BJ (cell line): ENCODE measurements around the gene RASGRP2. TPM values are rescaled to one million over a fixed set of nuclear protein-coding genes. Genes with fewer than 3 reads are reported as not detected.

Source experiments
- CTCF ChIA-PET: fragments of 350-600 bp; formaldehyde crosslinking; extraction: SDS; loops from one replicate; lab custom pipeline; 2021; ENCODE audit warnings: antibody characterized with exemption, inconsistent platforms; lab: Yijun Ruan, JAX
- POLR2A ChIA-PET: fragments of 300-600 bp; sonication (Branson Sonifier 250); formaldehyde crosslinking; extraction: SDS; loops from one replicate; lab custom pipeline; 2021; ENCODE audit warnings: antibody characterized with exemption; lab: Charles Lee
- DNase-seq: peaks from one replicate; pipeline ENCODE4 v3.0.0-alpha.2; 2011; ENCODE audit warnings: low read depth
- H3K27me3 ChIP-seq: 2 replicates; pipeline ENCODE4 v1.6.0; 2011; ENCODE audit warnings: low read length; ENCODE audit not compliant: control insufficient read depth, insufficient read depth
- H3K36me3 ChIP-seq: 2 replicates; pipeline ENCODE4 v1.5.1; 2011; ENCODE audit warnings: low read length; ENCODE audit not compliant: control insufficient read depth, insufficient read depth
- H3K4me3 ChIP-seq: 2 replicates; pipeline ENCODE4 v1.5.1; 2011; ENCODE audit warnings: low read depth, mild to moderate bottlenecking, control low read depth, low read length
- polyA plus RNA-seq: library from polyadenylated mRNA; depleted of rRNA; stranded (reverse); fragments of >200 nt; gene quantifications from 2 replicates; pipeline ENCODE4 v1.2.3, GENCODE V29; 2011
- TF ChIP-seq, protein P1 (sequence below): IDR thresholded peaks from 2 replicates; pipeline ENCODE4 v1.5.1; 2011; ENCODE audit warnings: low read depth, mild to moderate bottlenecking, control low read depth, inconsistent platforms, low read length, moderate library complexity; ENCODE audit not compliant: insufficient read depth

The RASGRP2 gene
- polyA plus RNA-seq, 1 experiment = 5.3 TPM

DNA sequence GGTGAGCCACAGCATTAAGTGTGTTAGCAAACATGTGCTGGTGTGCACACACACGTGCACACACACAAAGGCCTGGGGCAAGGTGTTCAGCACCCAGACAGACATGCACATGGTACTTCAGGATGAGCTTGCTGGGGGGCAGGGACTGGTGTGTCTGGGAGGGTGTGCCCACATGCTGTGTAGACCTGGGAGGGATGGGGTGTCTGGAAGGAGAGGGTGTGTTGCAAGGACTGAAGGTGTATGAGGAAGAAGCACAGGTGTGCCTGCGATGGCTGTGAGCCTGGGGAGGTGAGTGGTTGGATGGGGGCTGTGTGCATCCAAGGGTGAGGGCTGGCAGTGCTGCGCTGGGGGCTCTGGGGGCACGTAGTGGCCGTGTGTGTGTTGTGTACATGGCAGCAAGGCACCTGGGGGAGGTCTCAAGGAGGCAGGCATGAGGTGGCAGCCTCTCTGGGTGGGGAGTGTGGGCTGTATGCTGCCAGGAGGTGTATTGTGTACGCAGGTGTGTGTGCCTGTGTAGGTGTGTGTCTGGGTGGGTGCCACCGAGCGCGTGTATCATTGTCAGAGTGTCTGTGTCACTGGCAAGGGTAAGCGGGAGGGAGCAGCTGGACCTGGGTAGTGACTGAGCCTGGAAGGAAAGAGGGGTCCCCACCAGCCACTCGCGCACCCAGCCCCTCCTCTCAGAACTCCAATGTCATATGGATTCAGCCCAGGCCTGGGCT, 23.1 kb downstream of the RASGRP2 start:
- Histone ChIP-seq H3K36me3 (no peaks in the 10 kb centered on the region), H3K27me3 (peaks cover 54% of the 10 kb centered on the region), H3K4me3 (no peak overlapping the region)
- no peak for DNase-seq
- TF ChIP-seq, protein P1, sequence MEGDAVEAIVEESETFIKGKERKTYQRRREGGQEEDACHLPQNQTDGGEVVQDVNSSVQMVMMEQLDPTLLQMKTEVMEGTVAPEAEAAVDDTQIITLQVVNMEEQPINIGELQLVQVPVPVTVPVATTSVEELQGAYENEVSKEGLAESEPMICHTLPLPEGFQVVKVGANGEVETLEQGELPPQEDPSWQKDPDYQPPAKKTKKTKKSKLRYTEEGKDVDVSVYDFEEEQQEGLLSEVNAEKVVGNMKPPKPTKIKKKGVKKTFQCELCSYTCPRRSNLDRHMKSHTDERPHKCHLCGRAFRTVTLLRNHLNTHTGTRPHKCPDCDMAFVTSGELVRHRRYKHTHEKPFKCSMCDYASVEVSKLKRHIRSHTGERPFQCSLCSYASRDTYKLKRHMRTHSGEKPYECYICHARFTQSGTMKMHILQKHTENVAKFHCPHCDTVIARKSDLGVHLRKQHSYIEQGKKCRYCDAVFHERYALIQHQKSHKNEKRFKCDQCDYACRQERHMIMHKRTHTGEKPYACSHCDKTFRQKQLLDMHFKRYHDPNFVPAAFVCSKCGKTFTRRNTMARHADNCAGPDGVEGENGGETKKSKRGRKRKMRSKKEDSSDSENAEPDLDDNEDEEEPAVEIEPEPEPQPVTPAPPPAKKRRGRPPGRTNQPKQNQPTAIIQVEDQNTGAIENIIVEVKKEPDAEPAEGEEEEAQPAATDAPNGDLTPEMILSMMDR = no peak
- ChIA-PET POLR2A (no interaction called here), CTCF (interaction anchor here (2.0 kb wide), 1 partner anchor 32 kb away, joined by 11 read pairs; no protein-coding TSS in a partner anchor)

DNA sequence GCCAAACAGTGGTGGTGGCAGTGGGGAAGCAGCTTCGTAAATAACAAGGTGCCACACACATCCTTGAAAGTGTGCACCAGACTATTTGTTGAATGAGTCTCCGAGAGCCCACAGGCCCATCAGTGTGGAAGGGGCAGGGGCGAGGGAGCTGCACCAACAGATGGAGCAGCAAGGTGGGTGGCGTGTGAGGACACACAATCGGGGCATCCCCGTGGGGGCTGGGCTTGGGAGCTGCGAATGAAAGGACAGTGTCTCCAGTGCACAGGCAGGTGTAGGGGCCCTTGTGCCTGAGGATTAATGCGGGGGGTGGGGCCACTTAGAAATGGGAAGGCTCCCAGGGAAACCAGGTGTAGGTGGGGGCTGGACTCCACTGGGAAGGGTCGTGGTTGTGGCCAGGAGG, 23.8 kb downstream of the RASGRP2 start:
- TF ChIP-seq, protein P1 = no peak
- H3K4me3 ChIP-seq = no peak overlapping the region
- no peaks in the 10 kb centered on the region for H3K36me3 ChIP-seq
- POLR2A ChIA-PET = no interaction called here
- H3K27me3 ChIP-seq = peaks cover 57% of the 10 kb centered on the region
- CTCF ChIA-PET = interaction anchor here (2.0 kb wide), 1 partner anchor 31 kb away, joined by 11 read pairs; no protein-coding TSS in a partner anchor
- no peak for DNase-seq

DNA sequence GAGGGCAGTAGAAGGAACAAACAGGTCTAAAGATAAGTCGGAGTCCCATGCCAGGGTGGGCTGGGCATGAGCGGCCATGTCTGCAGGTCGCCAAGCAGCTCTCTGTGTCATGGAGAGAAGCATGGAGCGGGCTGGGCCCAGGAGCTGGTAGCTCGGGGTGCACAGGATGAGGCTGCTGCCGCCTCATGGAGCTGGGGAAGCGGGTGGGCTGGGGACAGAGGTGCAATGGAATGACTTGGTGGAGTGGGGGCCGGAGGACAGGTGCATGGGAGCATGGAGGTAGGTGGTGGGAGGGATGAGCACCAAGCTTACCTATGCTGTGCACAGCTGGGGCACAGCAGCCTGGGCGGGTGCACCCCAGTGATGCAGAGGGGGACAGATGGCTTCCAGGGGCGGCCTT, 24.5 kb downstream of the RASGRP2 start:
- ChIA-PET CTCF (interaction anchor here (0.5 to 2.0 kb wide), 2 partner anchors 31 to 424 kb away, joined by 4 to 11 read pairs; no protein-coding TSS in a partner anchor), POLR2A (no interaction called here)
- TF ChIP-seq, protein P1 = no peak
- no peak overlapping the region for H3K4me3 ChIP-seq
- peaks cover 55% of the 10 kb centered on the region for H3K27me3 ChIP-seq
- DNase-seq = no peak
- H3K36me3 ChIP-seq = no peaks in the 10 kb centered on the region

DNA sequence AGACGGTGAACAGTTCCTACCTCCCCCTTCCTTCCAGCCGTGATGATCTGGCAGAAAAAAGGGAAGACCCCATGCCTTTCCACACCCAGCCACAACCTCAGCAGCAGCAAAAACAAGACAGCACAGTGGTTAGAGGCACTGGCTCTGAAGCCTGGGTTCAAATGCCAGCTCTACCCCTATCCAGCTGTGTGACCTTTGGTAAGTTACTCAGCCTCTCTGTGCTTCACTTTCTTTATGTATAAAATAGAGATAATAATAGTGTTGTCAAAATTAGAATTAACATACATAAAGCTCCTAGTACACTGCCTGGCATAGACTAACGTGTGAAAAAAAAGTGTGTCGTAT, 25.2 kb downstream of the RASGRP2 start:
- ChIA-PET CTCF (interaction anchor here (3.2 kb wide), 1 partner anchor 30 kb away, joined by 13 read pairs; no protein-coding TSS in a partner anchor), POLR2A (interaction anchor here (0.7 kb wide), 1 partner anchor 67 kb away, joined by 4 read pairs; no protein-coding TSS in a partner anchor)
- DNase-seq = no peak
- TF ChIP-seq, protein P1 = no peak
- no peaks in the 10 kb centered on the region for H3K36me3 ChIP-seq
- H3K27me3 ChIP-seq = peaks cover 61% of the 10 kb centered on the region
- no peak overlapping the region for H3K4me3 ChIP-seq

DNA sequence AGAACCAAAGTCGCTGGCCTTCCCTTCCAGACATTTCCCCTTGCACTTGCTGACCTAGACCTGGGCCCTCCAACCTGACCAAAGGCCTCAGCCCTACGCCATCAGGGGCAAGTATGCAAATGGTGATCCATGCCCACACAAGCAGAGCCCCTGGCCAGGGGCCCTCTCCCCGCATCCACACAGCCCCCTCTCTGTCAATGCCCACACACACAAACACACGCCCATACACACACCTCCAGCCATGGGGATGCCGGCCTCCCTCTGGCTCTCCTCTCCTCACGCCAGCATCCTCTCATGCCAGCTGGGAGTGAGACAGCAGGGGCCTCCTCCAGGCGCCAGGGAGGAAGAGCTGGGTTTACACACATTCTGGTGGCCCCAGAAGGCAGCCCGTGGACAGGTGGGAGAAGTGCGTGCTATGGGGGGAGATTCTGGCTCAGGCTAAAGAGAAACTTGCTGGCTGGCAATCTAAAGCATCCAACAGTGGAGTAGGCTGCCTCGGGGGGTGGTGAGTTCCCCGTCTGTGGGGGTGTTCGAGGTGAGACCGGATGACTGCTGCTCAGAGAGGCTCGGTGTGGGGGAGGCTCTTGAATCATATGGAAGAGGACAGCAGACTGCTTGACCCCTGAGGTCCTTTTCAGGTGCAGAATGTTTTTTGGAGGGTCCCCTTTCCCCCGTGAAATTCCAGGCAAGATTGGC, 25.7 kb downstream of the RASGRP2 start:
- no peak for DNase-seq
- TF ChIP-seq, protein P1 = no peak
- no peak overlapping the region for H3K4me3 ChIP-seq
- peaks cover 61% of the 10 kb centered on the region for H3K27me3 ChIP-seq
- ChIA-PET CTCF (interaction anchor here (3.2 kb wide), 1 partner anchor 29 kb away, joined by 13 read pairs; no protein-coding TSS in a partner anchor), POLR2A (interaction anchor here (0.7 kb wide), 1 partner anchor 67 kb away, joined by 4 read pairs; no protein-coding TSS in a partner anchor)
- no peaks in the 10 kb centered on the region for H3K36me3 ChIP-seq
